H1 (cell line): ENCODE data around the gene KLF18. TPM values are rescaled to one million over a fixed set of nuclear protein-coding genes. Genes with fewer than 3 reads are reported as not detected.

Experiments used
- CTCF ChIP-seq, 3 experiments: IDR thresholded peaks; 1 replicate in 2 of 3; 2 replicates in 1 of 3; pipeline versions ENCODE4 v1.5.1 to v1.6.1; 2011; ENCODE audit warnings: low read length in 3 of 3, mild to moderate bottlenecking in 3 of 3, inconsistent platforms in 2 of 3, low read depth in 1 of 3, moderate library complexity in 1 of 3; ENCODE audit not compliant: insufficient read depth in 1 of 3; ENCODE audit errors: control extremely low read depth in 1 of 3
- KDM1A ChIP-seq: fragments of 200-600, 300-600 bp; sonication (generic); IDR thresholded peaks from 2 replicates; pipeline ENCODE4 v1.7.1; 2016; ENCODE audit warnings: mild to moderate bottlenecking, low read length, borderline replicate concordance
- MAFK ChIP-seq: IDR thresholded peaks from 2 replicates; pipeline ENCODE4 v1.6.1; 2012; ENCODE audit warnings: low read depth, mild to moderate bottlenecking, improper control_type of control experiment, low read length
- POLR2AphosphoS5 ChIP-seq: IDR thresholded peaks from 2 replicates; pipeline ENCODE4 v1.6.1; 2011; ENCODE audit warnings: low read depth, low read length
- polyA plus RNA-seq, 7 experiments: library from polyadenylated mRNA; depleted of rRNA in 3 of 7; stranded (reverse) in 5 of 7; unstranded in 2 of 7; fragments of >200 nt in 5 of 7; fragments of 200-250 nt in 2 of 7; gene quantifications; 1 replicate in 5 of 7; 2 replicates in 1 of 7; 4 replicates in 1 of 7; pipeline versions ENCODE4 v1.2.1 to v1.2.3, GENCODE V29; 2011 to 2013; ENCODE audit warnings: missing spikeins in 2 of 7, mixed read lengths in 2 of 7
- total RNA-seq: library from RNA; stranded (reverse); fragmentation: NEBNext Ultra II Directional; extraction: Animal tissue kit (Norgen Biotek cat#: 25700); gene quantifications from 2 replicates; pipeline ENCODE4 v1.2.1, GENCODE V29; 2021

Gene KLF18
- total and polyA plus RNA-seq, 2 of the 8 experiments (the other 6 are each of a cell fraction or from before 2014, with no cell fraction given), result 0.09 to 0.15 TPM

- TF ChIP-seq CTCF (IDR thresholded peaks at IDR 0.05; ENCODE audit: control extremely low read depth in 1 of 3, insufficient read depth in 1 of 3, low read depth in 1 of 3, low read length in 3 of 3), result no peak
- no peak for TF ChIP-seq MAFK
- TF ChIP-seq KDM1A, result no peak
- TF ChIP-seq POLR2AphosphoS5, result no peak
Observed at GRCh38 chr1:44113095-44113609, 28.3 kb downstream of the KLF18 start (continued).
